COLO668 (cell line): ENCODE results near the gene NOTUM.
A peak's percentile ranks its signal among the peaks of the same experiment; 100 is the strongest.
"Not testable (repeated sequence)": the region's sequence is repeated elsewhere in the genome, so short reads cannot be mapped to it uniquely, and the experiment has no call there.

Experiments
- DNase-seq: peaks from one replicate; lab custom pipeline; 2025; ENCODE audit not compliant: unreplicated experiment; lab: John Stamatoyannopoulos, UW

NOTUM gene

DNA sequence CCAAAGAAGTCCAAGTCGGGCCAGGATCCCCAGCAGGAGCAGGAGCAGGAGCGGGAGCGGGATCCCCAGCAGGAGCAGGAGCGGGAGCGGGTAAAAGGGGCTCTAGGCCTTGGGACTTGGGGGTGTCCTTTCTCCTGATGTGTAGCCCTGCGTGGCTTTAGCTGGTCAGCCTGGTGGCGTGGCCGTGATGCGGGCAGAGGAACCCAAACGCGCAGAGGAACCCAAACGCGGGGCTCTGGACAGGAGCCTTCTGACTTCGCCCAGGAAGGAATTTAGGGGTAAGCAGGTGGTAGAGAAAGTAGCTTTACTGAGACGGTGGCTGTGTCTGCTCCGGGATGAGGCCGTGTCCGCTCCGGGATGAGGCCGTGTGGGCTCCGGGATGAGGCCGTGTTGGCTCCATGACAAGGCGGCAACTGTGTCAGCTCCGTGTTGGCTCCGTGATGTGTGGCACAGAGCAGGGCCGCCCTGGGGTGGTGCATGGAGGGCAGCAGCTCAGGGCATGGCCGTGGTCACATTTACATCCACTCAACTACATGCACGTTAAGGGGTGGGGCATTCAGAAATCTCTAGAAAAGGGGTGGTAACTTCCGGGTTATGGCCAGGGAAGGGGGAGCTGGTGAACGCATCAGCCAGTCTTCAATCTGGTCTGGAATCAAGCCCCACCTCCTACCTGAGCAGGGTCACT is 35.9 kb upstream of the NOTUM start:
- DNase-seq = no peak

DNA sequence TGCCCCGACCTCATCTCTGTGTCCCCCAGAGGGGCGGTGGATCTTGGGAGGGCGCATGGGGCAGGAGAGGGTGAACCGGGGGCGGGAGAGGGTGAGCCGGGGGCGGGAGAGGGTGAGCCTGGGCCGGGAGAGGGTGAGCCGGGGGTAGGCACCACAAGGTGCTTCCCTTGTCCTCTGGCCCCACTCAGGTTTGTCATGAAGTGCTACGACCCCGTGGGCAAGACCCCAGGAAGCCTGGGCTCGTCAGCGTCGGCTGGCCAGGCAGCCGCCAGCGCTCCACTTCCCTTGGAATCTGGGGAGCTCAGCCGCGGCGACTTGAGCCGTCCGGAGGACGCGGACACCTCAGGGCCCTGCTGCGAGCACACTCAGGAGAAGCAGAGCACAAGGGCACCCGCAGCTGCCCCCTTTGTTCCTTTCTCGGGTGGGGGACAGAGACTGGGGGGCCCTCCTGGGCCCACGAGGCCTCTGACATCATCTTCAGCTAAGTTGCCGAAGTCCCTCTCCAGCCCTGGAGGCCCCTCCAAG is 35.3 kb upstream of the NOTUM start:
- no peak for DNase-seq

GRCh38 chr17:81995463-81996231 is 34.7 kb upstream of the NOTUM start:
- no peak for DNase-seq

DNA sequence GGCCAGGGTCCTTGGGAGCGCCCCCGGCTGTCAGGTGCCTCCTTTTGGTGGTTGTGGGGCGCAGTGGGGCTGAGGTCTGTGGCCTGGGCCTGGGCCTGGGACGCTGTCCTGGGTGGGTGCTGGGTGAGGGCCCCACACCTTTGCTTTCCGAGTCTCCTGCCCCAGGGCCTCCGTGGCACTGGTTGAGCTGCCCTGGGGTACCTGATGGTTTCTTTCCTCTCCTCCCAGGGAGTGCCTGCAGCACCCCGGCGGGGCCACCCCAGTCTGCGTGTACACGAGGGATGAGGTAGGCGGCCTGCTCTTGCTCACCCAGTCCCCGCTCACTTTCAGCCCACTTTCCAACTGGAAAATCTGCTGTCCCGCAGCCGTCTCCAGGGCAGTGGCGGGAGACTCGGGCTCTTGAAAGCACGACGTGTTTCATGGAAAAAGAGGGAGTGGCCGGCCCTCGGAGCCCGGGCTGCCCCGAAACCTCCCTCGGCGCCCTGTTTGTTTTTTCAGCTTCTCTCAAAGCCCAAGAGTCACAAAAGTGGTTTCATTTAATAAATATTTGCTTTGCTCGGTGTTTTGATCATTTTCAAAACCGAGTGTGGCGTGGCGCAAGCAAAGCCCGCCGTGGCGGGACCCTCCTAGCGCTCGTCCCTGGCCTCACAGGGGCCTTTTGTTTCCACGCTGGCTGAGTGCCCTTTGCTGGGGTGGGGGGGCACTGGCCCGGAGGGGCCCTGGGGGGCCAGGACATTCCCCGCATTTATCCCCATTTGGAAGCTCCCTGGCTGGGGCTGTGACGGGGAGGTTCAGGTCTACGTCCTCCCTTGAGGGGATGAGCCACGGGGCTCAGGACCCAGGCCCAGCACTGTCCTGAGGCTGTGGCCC is 33.8 kb upstream of the NOTUM start:
- DNase-seq = no peak

- DNase-seq = no peak
Observed at GRCh38 chr17:81993729-81994592, 33.0 kb upstream of the NOTUM start.

- no peak for DNase-seq
Observed at GRCh38 chr17:81992306-81993102, 31.5 kb upstream of the NOTUM start.

- peak; percentile 64 for DNase-seq
Observed at GRCh38 chr17:81991684-81992305, 30.8 kb upstream of the NOTUM start.

DNA sequence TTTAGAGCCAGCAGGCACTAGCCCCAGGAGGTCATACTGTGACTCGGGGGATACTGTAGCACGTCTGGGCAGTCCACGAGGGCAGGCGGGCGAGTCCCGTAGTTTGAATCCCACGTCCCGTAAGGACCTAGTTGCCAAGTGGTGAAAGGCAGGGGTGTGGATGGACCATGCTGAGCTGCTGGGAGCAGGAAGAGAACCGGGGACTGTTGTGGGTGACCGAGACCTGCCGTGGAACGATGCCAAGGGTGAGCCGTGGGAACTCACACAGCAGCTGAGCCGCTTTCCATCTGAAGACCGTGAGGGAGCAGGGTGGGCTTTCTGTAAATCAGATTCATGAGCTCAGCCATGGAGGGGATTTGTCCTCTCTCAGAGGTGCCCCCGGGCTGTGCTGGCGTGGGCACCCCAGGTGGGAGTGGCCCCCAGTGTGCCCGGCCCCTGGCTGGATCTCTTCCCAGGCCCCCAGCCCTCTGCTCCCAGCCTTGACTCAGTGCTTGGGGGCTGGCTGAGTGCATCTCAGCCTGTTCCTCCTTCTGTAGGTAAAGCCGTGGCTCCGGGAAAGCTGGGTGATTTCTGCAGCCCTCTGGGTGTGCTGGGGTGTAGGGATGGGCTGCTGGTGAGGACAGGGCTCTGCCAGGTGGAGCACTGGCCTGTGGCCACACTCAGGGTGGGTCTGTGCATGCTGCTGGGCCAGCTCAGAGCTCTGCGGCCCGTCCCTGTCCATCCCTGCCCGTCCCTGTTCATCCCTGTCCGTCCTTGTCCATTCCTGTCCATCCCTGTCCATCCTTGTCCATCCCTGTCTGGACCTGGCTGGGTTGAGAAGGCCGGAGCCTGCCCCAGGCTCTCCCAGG is 30.1 kb upstream of the NOTUM start:
- DNase-seq = no peak

GRCh38 chr17:81987161-81987770 is 26.3 kb upstream of the NOTUM start:
- no peak for DNase-seq

DNA sequence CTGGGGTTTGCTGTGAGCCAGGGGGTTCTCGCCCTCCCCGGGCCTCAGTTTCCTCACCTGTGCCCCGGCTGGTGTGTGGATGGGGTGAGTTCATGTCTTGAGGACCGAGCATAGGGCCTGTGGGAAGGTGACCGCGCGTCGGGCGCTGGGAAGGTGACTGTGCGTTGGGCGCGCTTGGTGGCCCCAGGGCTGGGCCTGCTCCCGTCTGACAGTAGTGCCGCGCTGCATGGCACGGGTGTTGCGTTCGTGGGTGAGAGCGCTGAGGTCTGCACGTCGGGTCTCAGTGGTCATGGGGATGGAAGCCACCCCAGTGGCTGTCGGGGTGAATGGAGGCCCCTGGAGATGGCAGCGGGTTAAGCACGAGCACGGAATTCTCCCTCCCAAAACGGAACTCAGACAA is 25.6 kb upstream of the NOTUM start:
- no peak for DNase-seq

DNA sequence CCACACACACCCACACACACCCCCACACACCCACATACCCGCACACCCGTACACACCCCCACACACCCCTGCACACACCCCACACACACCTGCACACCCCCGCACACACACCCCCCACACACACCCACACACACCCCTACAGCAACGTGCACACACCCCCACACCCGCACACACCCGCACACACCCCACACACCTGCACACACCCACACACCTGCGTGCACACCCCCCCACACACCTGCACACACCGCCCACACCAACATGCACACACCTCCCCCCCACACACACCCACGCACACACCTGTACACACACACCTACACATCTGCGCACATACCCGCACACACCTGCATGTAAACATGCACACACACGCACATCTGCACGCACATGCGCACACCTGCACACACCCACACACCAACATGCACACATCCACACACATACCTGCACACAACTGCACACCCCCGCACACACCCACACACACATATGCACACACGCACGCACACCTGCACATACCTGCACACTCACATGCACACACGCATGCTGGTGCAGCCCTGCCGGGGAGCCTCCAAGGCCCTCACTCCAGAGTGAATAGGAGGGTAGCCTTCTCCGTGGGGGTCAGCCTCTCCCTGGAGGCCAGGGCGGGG is 23.9 kb upstream of the NOTUM start:
- no peak for DNase-seq

DNA sequence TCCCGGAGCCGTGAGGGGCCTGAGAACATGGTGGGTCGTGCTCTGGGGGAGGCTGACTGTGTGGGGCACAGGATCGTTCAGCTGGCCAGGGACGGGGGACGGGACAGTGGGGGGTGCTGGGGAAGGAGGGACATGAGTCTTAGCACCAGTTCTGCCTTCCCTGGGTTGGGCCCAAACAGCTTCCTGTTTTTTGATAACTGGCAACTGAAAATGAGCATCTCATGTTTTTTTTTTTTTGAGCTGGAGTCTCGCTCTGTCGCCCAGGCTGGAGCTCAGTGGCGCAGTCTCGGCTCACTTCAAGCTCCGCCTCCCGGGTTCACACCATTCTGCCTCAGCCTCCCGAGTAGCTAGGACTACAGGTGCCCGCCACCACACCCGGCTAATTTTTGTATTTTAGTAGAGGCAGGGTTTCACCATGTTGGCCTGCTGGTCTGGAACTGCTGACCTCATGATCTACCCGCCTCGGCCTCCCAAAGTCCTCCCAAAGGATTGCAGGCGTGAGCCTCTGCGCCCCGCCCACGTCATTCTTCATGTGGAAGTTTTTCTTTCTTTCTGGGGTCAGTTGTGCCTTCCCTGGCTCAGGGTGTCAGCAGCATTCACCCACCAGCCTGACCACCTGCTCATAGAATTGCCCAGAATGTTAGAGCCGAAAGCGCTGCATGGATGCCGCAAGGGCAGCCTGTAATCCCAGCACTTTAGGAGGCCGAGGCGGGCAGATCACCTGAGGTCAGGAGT is 22.8 kb upstream of the NOTUM start:
- no peak for DNase-seq

DNA sequence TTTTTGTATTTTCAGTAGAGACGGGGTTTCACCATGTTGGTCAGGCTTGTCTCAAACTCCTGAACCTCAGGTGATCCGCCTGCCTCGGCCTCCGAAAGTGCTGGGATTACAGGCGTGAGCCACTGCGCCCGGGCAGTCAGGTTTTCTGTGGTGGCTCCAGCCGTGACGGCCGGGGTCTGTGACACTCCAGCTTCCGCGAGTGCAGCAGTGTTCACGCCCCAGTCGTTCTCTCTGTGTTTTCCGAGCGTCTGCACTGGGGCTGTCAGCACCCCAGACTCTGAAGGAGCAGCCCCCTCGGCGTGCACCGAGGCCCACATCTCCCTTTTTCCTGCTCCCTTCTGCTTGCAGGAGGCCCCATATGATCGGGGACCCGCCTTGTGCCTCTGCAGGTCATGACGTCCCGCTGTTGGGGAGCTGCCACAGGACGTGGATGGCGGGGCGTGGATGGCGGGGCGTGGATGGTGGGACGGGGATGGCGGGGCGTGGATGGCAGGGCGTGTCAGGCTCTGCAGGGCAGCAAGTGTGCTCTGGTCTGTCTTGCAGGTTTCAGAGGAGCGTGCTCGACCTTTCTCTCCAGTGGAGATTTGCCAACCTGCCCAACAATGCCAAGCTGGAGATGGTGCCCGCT is 22.1 kb upstream of the NOTUM start:
- DNase-seq = no peak

- DNase-seq = not testable (repeated sequence)
Observed at GRCh38 chr17:81981511-81981910, 20.5 kb upstream of the NOTUM start.

DNA sequence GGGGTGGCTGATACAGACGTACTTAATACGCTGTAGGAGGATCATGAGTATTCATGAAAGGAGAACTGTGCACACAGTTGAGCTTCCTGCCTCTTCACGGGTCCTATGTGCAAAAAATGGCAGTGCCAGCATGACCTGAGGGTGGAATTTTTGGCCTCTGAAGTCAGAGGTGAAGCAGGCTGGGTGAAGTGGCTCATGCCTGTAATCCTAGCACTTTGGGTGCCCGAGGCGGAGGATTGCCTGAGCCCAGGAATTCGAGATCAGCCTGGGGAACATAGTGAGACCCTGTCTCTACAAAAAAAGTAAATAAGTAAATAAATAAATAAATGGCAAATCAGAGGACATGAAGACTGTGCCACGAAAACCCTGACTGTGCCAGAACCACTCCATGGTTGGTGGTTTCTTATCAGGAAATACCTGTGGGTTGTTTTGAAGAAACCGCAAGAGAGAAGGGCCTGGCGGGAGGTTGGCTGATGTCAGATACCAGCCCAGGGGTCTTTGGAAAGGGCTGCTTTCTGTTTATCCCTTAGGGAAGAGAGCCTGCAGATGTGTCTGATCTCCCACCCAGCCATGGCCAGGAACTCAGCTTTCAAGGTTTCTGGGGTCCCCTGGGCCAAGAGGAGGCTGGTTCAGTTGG is 19.8 kb upstream of the NOTUM start:
- DNase-seq = no peak

DNA sequence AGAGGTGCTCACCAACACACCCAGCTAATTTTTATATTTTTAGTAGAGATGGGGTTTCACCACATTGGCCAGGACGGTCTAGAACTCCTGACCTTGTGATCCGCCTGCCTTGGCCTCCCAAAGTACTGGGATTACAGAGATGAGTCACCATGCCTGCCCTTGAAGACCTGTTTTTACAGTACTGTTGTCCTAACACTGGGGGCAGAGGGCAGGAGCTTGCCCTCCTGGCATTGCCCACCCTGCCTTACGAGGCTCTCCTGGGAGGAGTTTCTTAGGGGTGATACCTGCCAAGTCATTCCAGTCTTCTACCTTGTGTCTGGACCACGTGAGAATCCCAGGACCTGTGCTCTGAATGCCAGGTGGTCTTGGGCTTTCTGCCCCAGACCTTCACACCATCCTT is 19.1 kb upstream of the NOTUM start:
- DNase-seq = no peak
